Measurements from ENCODE around the gene NME2. TPM values are rescaled to one million over a fixed set of nuclear protein-coding genes. Genes with fewer than 3 reads are reported as not detected.
A peak's percentile ranks its signal among the peaks of the same experiment; 100 is the strongest.

NME2 gene
- total and polyA plus RNA-seq, 4 donors: 90.2 to 777 (median 658) TPM

DNA sequence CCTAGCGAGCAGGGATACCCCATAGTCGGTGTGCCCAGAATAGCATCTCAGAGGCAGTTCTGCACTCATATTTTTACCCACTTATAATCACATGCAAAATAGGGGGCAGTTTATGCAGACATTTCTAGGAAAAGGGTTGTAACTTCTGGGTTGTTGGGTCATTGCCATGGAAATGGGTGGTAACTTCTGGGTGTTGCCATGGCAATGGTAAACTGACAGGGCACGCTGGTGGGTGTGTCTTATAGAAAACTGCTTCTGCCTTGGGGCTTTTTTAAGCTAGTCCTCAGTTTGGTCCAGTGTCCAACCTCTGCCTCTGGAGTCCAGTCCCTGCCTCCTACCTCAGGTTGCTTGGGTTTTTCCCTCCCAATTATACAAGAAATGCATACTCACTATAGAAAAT, 38.1 kb upstream of the NME2 start:
- H3K36me3 ChIP-seq (ENCODE audit: control insufficient read depth in 4 of 4, insufficient read depth in 4 of 4, low read length in 4 of 4): no peaks in the 10 kb centered on the region
- no peak overlapping the region for H3K9ac ChIP-seq (ENCODE audit: insufficient read depth in 1 of 2, low read length in 2 of 2)
- H3K9me3 ChIP-seq (ENCODE audit: control insufficient read depth in 4 of 4, insufficient read depth in 3 of 4, low read length in 3 of 4): no peaks in the 10 kb centered on the region
- H3K4me1 ChIP-seq (ENCODE audit: control insufficient read depth in 5 of 5, insufficient read depth in 5 of 5, low read length in 5 of 5): peaks cover 0 to 5% (median 0%) of the 10 kb centered on the region in 5 donors
- no peaks in the 10 kb centered on the region for H3K27me3 ChIP-seq (ENCODE audit: control insufficient read depth in 3 of 3, insufficient read depth in 3 of 3, low read length in 2 of 3)
- WGBS, 2 donors: 69% methylated on average over 3 of the region's 3 CpGs
- no peak overlapping the region for H3K27ac ChIP-seq (ENCODE audit: low read depth in 1 of 2, low read length in 1 of 2)
- TF ChIP-seq, protein P1, sequence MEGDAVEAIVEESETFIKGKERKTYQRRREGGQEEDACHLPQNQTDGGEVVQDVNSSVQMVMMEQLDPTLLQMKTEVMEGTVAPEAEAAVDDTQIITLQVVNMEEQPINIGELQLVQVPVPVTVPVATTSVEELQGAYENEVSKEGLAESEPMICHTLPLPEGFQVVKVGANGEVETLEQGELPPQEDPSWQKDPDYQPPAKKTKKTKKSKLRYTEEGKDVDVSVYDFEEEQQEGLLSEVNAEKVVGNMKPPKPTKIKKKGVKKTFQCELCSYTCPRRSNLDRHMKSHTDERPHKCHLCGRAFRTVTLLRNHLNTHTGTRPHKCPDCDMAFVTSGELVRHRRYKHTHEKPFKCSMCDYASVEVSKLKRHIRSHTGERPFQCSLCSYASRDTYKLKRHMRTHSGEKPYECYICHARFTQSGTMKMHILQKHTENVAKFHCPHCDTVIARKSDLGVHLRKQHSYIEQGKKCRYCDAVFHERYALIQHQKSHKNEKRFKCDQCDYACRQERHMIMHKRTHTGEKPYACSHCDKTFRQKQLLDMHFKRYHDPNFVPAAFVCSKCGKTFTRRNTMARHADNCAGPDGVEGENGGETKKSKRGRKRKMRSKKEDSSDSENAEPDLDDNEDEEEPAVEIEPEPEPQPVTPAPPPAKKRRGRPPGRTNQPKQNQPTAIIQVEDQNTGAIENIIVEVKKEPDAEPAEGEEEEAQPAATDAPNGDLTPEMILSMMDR (IDR thresholded peaks at IDR 0.05; ENCODE audit: control extremely low read depth, extremely low read depth): no peak
- ATAC-seq (ENCODE audit: insufficient read depth, low FRiP score) (no peak), DNase-seq (no peak)
- H3K4me3 ChIP-seq: no peak overlapping the region

DNA sequence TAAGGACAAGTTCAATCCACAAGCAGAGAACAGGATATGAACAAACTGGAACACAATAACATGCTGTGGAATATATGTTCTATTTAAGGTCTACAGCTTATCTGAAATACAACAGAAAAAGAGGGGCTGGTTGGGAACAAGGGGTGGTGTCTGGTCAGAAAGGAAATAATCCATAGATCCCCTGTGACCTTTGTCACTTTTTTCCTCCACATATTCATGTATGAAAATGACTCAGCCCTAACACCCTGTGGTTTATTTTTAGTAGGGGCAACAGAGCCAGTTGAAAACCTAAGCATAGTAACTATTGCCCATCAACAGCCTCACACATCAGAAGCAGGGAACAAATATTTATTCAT, 33.3 kb upstream of the NME2 start:
- Histone ChIP-seq H3K4me1 (ENCODE audit: control insufficient read depth in 5 of 5, insufficient read depth in 5 of 5, low read length in 5 of 5) (peaks cover 0 to 8% (median 0%) of the 10 kb centered on the region in 5 donors), H3K27me3 (ENCODE audit: control insufficient read depth in 3 of 3, insufficient read depth in 3 of 3, low read length in 2 of 3) (no peaks in the 10 kb centered on the region), H3K4me3 (no peak overlapping the region), H3K27ac (ENCODE audit: low read depth in 1 of 2, low read length in 1 of 2) (peak overlapping the region in 1 of 2 donors; percentile 91), H3K36me3 (ENCODE audit: control insufficient read depth in 4 of 4, insufficient read depth in 4 of 4, low read length in 4 of 4) (no peaks in the 10 kb centered on the region), H3K9ac (ENCODE audit: insufficient read depth in 1 of 2, low read length in 2 of 2) (no peak overlapping the region), H3K9me3 (ENCODE audit: control insufficient read depth in 4 of 4, insufficient read depth in 3 of 4, low read length in 3 of 4) (no peaks in the 10 kb centered on the region)
- TF ChIP-seq, protein P1 (IDR thresholded peaks at IDR 0.05; ENCODE audit: control extremely low read depth, extremely low read depth): no peak
- DNase-seq: no peak
- ATAC-seq (ENCODE audit: insufficient read depth, low FRiP score): no peak

DNA sequence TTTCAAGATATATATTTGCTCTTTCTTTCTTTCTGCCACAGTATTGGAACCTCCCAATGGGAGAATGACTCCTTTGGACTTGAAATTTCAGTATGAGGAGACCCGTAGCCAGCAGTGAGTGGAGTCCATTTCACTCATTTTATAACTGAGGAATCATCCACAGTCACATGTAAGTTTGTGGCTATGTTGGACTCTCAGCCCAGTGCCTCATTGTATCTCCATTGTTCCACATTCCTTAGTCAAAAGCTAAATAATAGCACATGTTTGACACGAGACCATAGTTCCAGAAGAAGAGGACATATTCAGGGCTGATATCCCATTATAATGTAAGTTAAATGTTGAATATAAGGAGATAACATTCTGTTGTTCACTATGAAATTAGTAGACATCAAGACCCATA, 32.8 kb upstream of the NME2 start:
- Histone ChIP-seq H3K27ac (ENCODE audit: low read depth in 1 of 2, low read length in 1 of 2) (peak overlapping the region in 1 of 2 donors; percentile 91), H3K9me3 (ENCODE audit: control insufficient read depth in 4 of 4, insufficient read depth in 3 of 4, low read length in 3 of 4) (no peaks in the 10 kb centered on the region), H3K9ac (ENCODE audit: insufficient read depth in 1 of 2, low read length in 2 of 2) (no peak overlapping the region), H3K27me3 (ENCODE audit: control insufficient read depth in 3 of 3, insufficient read depth in 3 of 3, low read length in 2 of 3) (no peaks in the 10 kb centered on the region), H3K36me3 (ENCODE audit: control insufficient read depth in 4 of 4, insufficient read depth in 4 of 4, low read length in 4 of 4) (no peaks in the 10 kb centered on the region), H3K4me3 (no peak overlapping the region), H3K4me1 (ENCODE audit: control insufficient read depth in 5 of 5, insufficient read depth in 5 of 5, low read length in 5 of 5) (peaks cover 0 to 8% (median 0%) of the 10 kb centered on the region in 5 donors)
- TF ChIP-seq, protein P1 (IDR thresholded peaks at IDR 0.05; ENCODE audit: control extremely low read depth, extremely low read depth): no peak
- no peak for DNase-seq
- WGBS, 2 donors: 77 to 83% methylated on average over 2 of the region's 2 CpGs
- ATAC-seq (ENCODE audit: insufficient read depth, low FRiP score): no peak

DNA sequence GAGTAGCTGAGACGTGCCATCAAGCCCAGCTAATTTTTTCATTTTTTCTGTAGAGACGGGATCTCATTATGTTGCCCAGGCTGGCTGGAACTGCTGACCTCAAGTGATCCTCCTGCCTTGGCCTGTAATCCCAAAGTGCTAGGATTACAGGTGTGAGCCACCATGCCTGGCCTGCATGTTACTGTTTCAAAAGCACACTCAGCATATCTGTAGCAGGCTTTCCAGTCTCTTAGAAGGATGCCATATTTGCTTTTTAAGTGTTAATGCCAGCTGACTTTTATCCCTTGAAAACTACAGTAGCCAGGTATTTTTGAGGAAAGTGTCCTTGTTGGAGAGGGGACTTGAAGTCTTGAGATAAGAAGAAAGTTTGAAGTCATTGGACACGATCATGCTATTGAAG, 30.3 kb upstream of the NME2 start:
- no peaks in the 10 kb centered on the region for H3K36me3 ChIP-seq (ENCODE audit: control insufficient read depth in 4 of 4, insufficient read depth in 4 of 4, low read length in 4 of 4)
- ATAC-seq (ENCODE audit: insufficient read depth, low FRiP score) (no peak), DNase-seq (no peak)
- TF ChIP-seq, protein P1 (IDR thresholded peaks at IDR 0.05; ENCODE audit: control extremely low read depth, extremely low read depth): no peak
- no peak overlapping the region for H3K9ac ChIP-seq (ENCODE audit: insufficient read depth in 1 of 2, low read length in 2 of 2)
- no peak overlapping the region for H3K4me3 ChIP-seq
- no peaks in the 10 kb centered on the region for H3K9me3 ChIP-seq (ENCODE audit: control insufficient read depth in 4 of 4, insufficient read depth in 3 of 4, low read length in 3 of 4)
- H3K27ac ChIP-seq (ENCODE audit: low read depth in 1 of 2, low read length in 1 of 2): no peak overlapping the region
- 88 to 98% methylated on average over 3 of the region's 3 CpGs for WGBS, 2 donors
- H3K4me1 ChIP-seq (ENCODE audit: control insufficient read depth in 5 of 5, insufficient read depth in 5 of 5, low read length in 5 of 5): peaks cover 0 to 8% (median 0%) of the 10 kb centered on the region in 5 donors
- H3K27me3 ChIP-seq (ENCODE audit: control insufficient read depth in 3 of 3, insufficient read depth in 3 of 3, low read length in 2 of 3): no peaks in the 10 kb centered on the region
